HL-60 (cell line): Measurements from ENCODE around the gene MYL6B.
A peak's percentile ranks its signal among the peaks of the same experiment; 100 is the strongest.

Source experiments
- DNase-seq, 2 experiments: peaks; one replicate each; pipeline ENCODE4 v3.0.0-alpha.2; 2010 to 2020; ENCODE audit warnings: low read depth in 1 of 2, low spot score in 1 of 2
- H3K27ac ChIP-seq: fragments of 250-450 bp; sonication (Bioruptor Pico); replicated peaks from 2 replicates; pipeline ENCODE4 v1.5.1; 2020; ENCODE audit warnings: mild to moderate bottlenecking, moderate library complexity
- H3K27me3 ChIP-seq: fragments of 250-450 bp; sonication (Bioruptor Pico); 2 replicates; pipeline ENCODE4 v1.5.1; 2021; ENCODE audit warnings: mild to moderate bottlenecking, moderate library complexity; ENCODE audit not compliant: insufficient read depth, poor library complexity, severe bottlenecking
- H3K4me3 ChIP-seq: replicated peaks from 2 replicates; pipeline ENCODE4 v1.5.1; 2011; ENCODE audit warnings: mild to moderate bottlenecking, control low read depth, low read length; ENCODE audit not compliant: insufficient read depth
- CTCF ChIP-seq: IDR thresholded peaks from one replicate; pipeline ENCODE4 v1.5.1; 2011; ENCODE audit warnings: low read length, control low read depth, inconsistent platforms; ENCODE audit not compliant: insufficient read depth
- GABPA ChIP-seq: IDR thresholded peaks from 2 replicates; pipeline ENCODE4 v1.6.1; 2012; ENCODE audit warnings: low read depth
- POLR2AphosphoS5 ChIP-seq: IDR thresholded peaks from 2 replicates; pipeline ENCODE4 v1.6.1; 2012; ENCODE audit warnings: low read depth
- REST ChIP-seq: IDR thresholded peaks from 2 replicates; pipeline ENCODE4 v1.6.1; 2012; ENCODE audit warnings: low read depth; ENCODE audit not compliant: insufficient replicate concordance
- SPI1 ChIP-seq: IDR thresholded peaks from 2 replicates; pipeline ENCODE4 v1.6.1; 2012; ENCODE audit warnings: low read depth, mild to moderate bottlenecking, borderline replicate concordance

The MYL6B gene

GRCh38 chr12:56151672-56152131, 685 bp upstream of the MYL6B start:
- Histone ChIP-seq H3K4me3 (peak overlapping the region; percentile 62), H3K27ac (peak overlapping the region; percentile 95), H3K27me3 (no peaks in the 10 kb centered on the region)
- TF ChIP-seq CTCF (peak; percentile 21), SPI1 (no peak)
- peak in 1 of 2 experiments; percentile 68 for DNase-seq

- Histone ChIP-seq H3K4me3 (peak overlapping the region; percentile 62), H3K27ac (peak overlapping the region; percentile 95), H3K27me3 (no peaks in the 10 kb centered on the region)
- no peak for DNase-seq
- TF ChIP-seq CTCF = no peak
- TF ChIP-seq POLR2AphosphoS5 = no peak
- no peak for TF ChIP-seq GABPA
- TF ChIP-seq REST = no peak
- no peak for TF ChIP-seq SPI1
These were observed 630 bp downstream of the MYL6B start for GRCh38 chr12:56152756-56153677.

- Histone ChIP-seq H3K27ac (no peak overlapping the region), H3K27me3 (no peaks in the 10 kb centered on the region), H3K4me3 (no peak overlapping the region)
- no peak for DNase-seq
- TF ChIP-seq POLR2AphosphoS5 = no peak
- no peak for TF ChIP-seq REST
- TF ChIP-seq GABPA = no peak
- no peak for TF ChIP-seq CTCF
- TF ChIP-seq SPI1 = no peak
These were observed 1.3 kb downstream of the MYL6B start for GRCh38 chr12:56153678-56154065.
